ENCODE measurements around the gene GNG12.

The GNG12 gene

GRCh38 chr1:67752306-67752705 lies 81.0 kb downstream of the GNG12 start:
- H3K27ac Mint-ChIP-seq, result no peak overlapping the region
- no peak for ATAC-seq
- H3K4me1 Mint-ChIP-seq, result peaks cover 29% of the 10 kb centered on the region
- peaks cover 3% of the 10 kb centered on the region for H3K27me3 Mint-ChIP-seq
- no peaks in the 10 kb centered on the region for H3K9me3 Mint-ChIP-seq
- no peaks in the 10 kb centered on the region for H3K36me3 Mint-ChIP-seq (ENCODE audit: low read depth)
- DNase-seq, result no peak
- H3K4me3 Mint-ChIP-seq, result no peak overlapping the region

DNA sequence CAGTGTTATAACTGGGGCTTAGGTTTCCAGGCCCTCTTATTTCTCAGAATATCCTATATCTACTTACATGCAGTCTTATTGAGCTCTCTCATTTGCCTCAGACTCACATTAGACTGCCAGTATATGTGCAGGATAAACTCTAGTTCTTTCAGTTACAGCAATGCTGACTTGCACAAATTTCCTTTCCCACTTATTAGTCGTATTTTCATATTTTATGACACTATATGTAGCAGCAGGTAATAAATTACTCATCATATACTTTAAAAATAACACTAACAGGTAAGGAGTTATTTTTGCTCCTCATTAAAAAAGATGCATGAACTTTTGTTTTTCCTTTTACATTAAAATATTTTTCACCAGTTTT lies 82.6 kb downstream of the GNG12 start:
- Mint-ChIP-seq H3K4me1 (peaks cover 32% of the 10 kb centered on the region), H3K4me3 (no peak overlapping the region), H3K27me3 (peaks cover 14% of the 10 kb centered on the region), H3K36me3 (ENCODE audit: low read depth) (no peaks in the 10 kb centered on the region), H3K27ac (no peak overlapping the region), H3K9me3 (no peaks in the 10 kb centered on the region)
- no peak for ATAC-seq
- no peak for DNase-seq

- H3K4me1 Mint-ChIP-seq, result peaks cover 32% of the 10 kb centered on the region
- peak; percentile 61 for ATAC-seq
- no peak overlapping the region for H3K4me3 Mint-ChIP-seq
- DNase-seq, result no peak
- no peaks in the 10 kb centered on the region for H3K36me3 Mint-ChIP-seq (ENCODE audit: low read depth)
- H3K27me3 Mint-ChIP-seq, result peaks cover 15% of the 10 kb centered on the region
- no peak overlapping the region for H3K27ac Mint-ChIP-seq
- H3K9me3 Mint-ChIP-seq, result no peaks in the 10 kb centered on the region
These were observed 83.2 kb downstream of the GNG12 start for GRCh38 chr1:67749844-67750690.

GRCh38 chr1:67749263-67749843 lies 83.9 kb downstream of the GNG12 start:
- H3K9me3 Mint-ChIP-seq, result no peaks in the 10 kb centered on the region
- ATAC-seq (no peak), DNase-seq (no peak)
- H3K27ac Mint-ChIP-seq, result no peak overlapping the region
- peaks cover 15% of the 10 kb centered on the region for H3K27me3 Mint-ChIP-seq
- peaks cover 32% of the 10 kb centered on the region for H3K4me1 Mint-ChIP-seq
- no peak overlapping the region for H3K4me3 Mint-ChIP-seq
- no peaks in the 10 kb centered on the region for H3K36me3 Mint-ChIP-seq (ENCODE audit: low read depth)

DNA sequence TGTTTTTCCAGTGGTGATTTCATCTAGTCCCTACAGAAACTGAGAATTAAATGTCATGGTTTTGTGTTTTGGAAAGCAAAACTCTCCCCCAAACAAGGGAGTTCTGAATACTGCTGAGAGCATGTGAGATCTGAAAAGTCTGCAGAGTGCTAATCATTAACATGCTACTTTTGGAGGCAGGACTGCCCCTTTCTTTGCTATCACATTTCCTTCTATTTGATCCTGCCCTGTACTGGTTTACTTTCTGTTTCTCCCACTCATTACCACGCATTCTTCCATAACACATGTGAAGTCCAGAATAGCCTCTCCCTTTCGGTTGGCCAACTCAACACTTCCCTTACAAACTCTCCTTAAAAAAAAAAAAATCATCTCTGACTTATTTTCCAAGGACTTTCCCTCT lies 84.6 kb downstream of the GNG12 start:
- peaks cover 27% of the 10 kb centered on the region for H3K4me1 Mint-ChIP-seq
- ATAC-seq (peak; percentile 80), DNase-seq (no peak)
- peaks cover 13% of the 10 kb centered on the region for H3K27me3 Mint-ChIP-seq
- H3K27ac Mint-ChIP-seq, result no peak overlapping the region
- H3K4me3 Mint-ChIP-seq, result no peak overlapping the region
- H3K36me3 Mint-ChIP-seq (ENCODE audit: low read depth), result no peaks in the 10 kb centered on the region
- H3K9me3 Mint-ChIP-seq, result no peaks in the 10 kb centered on the region

DNA sequence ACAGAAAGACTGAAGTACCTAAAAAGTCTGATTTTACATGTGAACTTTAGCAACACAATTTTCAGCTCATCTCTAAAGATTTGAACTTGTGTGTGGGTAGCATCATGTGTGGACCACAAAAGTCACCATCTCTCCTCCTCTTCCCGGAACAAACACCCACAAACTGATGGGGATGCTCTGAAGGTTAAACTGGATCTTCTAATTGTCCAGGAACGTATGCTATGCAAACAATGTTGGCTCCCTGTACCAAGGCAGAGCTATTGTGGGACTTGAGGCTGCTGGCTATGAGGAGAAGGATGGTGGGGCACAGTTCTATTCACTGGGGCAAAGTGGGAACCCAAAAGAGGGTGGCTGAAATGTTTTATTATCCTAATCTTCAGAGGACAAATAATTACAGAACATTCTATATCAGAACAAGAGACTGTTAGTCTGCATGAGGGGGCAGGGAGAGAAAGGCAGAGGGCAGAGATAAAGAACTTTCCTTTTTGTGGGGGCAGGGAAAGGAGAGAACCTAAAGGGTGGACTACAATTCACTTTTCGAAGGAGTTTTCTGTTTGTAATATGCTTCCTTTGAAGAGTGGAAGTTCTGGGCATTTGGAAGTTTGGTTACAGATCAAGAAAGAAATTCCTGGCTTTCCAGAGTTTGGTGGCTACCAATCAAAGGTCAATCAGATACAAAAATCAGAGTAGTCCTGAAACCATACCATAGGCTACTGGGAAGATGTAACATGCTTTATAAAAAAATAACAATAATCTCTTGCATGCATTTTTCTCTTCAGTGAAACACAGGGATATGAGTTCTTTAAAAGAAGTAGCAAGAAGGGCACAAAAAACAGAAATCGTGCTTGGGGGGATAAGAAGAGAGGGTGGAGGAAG lies 85.4 kb downstream of the GNG12 start:
- no peak for ATAC-seq
- no peak for DNase-seq
- no peaks in the 10 kb centered on the region for H3K9me3 Mint-ChIP-seq
- peaks cover 27% of the 10 kb centered on the region for H3K4me1 Mint-ChIP-seq
- peaks cover 13% of the 10 kb centered on the region for H3K27me3 Mint-ChIP-seq
- H3K27ac Mint-ChIP-seq, result no peak overlapping the region
- no peak overlapping the region for H3K4me3 Mint-ChIP-seq
- no peaks in the 10 kb centered on the region for H3K36me3 Mint-ChIP-seq (ENCODE audit: low read depth)

DNA sequence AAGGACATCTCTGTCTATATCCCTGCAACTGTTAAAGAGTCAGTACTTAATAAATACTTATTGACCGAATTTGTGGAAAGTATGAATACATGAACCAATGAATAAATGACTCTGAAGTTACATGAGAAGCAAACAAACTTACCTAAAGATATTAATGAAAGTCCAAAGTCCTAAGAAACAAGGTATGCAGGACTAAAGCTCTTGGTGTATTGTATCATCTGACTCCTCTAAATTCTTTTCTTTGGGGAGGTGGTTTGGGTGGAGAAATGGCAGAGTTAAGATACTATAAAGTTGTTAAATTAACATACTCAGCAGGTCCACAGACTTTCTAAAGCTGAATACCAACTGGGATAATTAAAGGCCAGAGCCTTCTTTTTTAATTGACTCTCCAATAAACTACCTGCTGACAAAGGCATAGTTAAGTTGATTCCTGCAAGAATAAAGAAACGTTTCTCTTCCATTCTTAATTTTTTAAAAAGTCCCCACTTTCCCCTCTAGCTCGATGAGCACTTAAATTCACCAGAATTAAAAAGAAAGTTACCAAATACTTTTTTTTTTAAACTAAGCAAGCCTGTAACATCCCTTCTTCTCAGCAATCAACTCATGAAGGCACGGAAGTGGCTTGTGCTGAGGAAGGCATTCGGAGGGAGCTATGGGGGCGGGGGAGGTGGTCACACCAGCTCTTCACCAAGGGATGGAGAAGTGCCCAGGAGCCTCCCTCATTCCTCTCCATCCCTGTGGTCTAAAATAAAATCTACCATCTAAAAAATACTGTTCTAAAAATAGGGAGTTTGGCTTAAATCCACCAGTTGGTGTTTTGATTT lies 87.2 kb downstream of the GNG12 start:
- Mint-ChIP-seq H3K4me1 (peaks cover 27% of the 10 kb centered on the region), H3K27me3 (peaks cover 13% of the 10 kb centered on the region), H3K4me3 (no peak overlapping the region), H3K27ac (no peak overlapping the region), H3K36me3 (ENCODE audit: low read depth) (no peaks in the 10 kb centered on the region), H3K9me3 (no peaks in the 10 kb centered on the region)
- DNase-seq (no peak), ATAC-seq (no peak)

GRCh38 chr1:67743072-67743725 lies 90.1 kb downstream of the GNG12 start:
- Mint-ChIP-seq H3K4me3 (no peak overlapping the region), H3K4me1 (peaks cover 10% of the 10 kb centered on the region), H3K27me3 (peaks cover 12% of the 10 kb centered on the region), H3K9me3 (no peaks in the 10 kb centered on the region), H3K27ac (no peak overlapping the region), H3K36me3 (ENCODE audit: low read depth) (no peaks in the 10 kb centered on the region)
- DNase-seq (no peak), ATAC-seq (no peak)

GRCh38 chr1:67741736-67742135 lies 91.5 kb downstream of the GNG12 start:
- Mint-ChIP-seq H3K4me1 (peaks cover 3% of the 10 kb centered on the region), H3K27ac (no peak overlapping the region), H3K9me3 (no peaks in the 10 kb centered on the region), H3K27me3 (peaks cover 9% of the 10 kb centered on the region), H3K4me3 (no peak overlapping the region), H3K36me3 (ENCODE audit: low read depth) (no peaks in the 10 kb centered on the region)
- no peak for DNase-seq
- ATAC-seq, result no peak

- H3K9me3 Mint-ChIP-seq, result no peaks in the 10 kb centered on the region
These were observed 92.1 kb downstream of the GNG12 start for GRCh38 chr1:67741121-67741520.

DNA sequence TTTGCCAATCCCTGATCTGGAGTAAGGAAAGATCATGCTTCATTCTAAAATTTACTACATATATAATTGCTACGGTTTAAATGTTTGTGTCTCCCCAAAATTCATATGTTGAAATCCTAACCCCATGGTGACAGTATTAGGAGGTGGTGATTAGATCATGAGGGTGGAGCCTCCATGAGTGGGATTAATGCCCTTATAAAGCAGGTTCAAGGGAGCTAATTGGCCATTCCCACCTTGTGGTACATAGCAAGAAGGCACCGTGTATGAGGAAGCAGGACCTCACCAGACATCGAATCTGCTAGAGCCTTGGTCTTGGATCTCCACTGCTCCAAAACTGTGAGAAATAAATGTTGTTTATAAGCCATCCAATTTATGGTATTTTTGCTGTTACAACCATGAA lies 92.7 kb downstream of the GNG12 start:
- Mint-ChIP-seq H3K36me3 (ENCODE audit: low read depth) (no peaks in the 10 kb centered on the region), H3K9me3 (no peaks in the 10 kb centered on the region), H3K27me3 (no peaks in the 10 kb centered on the region), H3K4me3 (no peak overlapping the region), H3K4me1 (peaks cover 12% of the 10 kb centered on the region), H3K27ac (no peak overlapping the region)
- ATAC-seq (no peak), DNase-seq (no peak)

More at GRCh38 chr1:67741121-67741520, 92.1 kb downstream of the GNG12 start:
- H3K27ac Mint-ChIP-seq, result no peak overlapping the region
- no peaks in the 10 kb centered on the region for H3K36me3 Mint-ChIP-seq (ENCODE audit: low read depth)
- H3K4me1 Mint-ChIP-seq, result peaks cover 7% of the 10 kb centered on the region
- no peak for ATAC-seq
- no peak for DNase-seq
- H3K4me3 Mint-ChIP-seq, result no peak overlapping the region
- peaks cover 5% of the 10 kb centered on the region for H3K27me3 Mint-ChIP-seq

GRCh38 chr1:67739361-67739760 lies 93.9 kb downstream of the GNG12 start:
- no peak for ATAC-seq
- Mint-ChIP-seq H3K27ac (no peak overlapping the region), H3K27me3 (no peaks in the 10 kb centered on the region), H3K9me3 (no peaks in the 10 kb centered on the region), H3K4me3 (no peak overlapping the region), H3K4me1 (peaks cover 18% of the 10 kb centered on the region), H3K36me3 (ENCODE audit: low read depth) (no peaks in the 10 kb centered on the region)
- DNase-seq, result no peak

DNA sequence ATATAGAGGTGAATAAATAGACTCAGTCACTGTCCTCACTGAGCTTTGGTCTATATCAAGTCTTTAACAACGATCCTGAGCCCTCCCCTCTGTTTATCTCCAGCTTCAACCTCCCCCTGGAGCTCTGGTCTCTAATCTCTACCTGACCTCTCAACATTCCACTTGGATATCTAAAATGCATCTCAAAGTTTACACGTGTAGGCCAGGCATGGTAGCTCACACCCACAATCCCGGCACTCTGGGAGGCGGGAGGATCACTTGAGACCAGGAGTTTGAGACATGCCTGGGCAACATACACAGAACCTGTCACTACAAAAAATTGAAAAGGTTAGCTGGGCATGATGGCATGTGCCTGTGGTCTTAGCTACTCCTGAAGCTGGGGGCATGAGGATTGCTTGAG lies 94.9 kb downstream of the GNG12 start:
- no peak overlapping the region for H3K27ac Mint-ChIP-seq
- no peak overlapping the region for H3K4me3 Mint-ChIP-seq
- H3K9me3 Mint-ChIP-seq, result no peaks in the 10 kb centered on the region
- H3K4me1 Mint-ChIP-seq, result peaks cover 23% of the 10 kb centered on the region
- no peak for DNase-seq
- no peak for ATAC-seq
- H3K27me3 Mint-ChIP-seq, result no peaks in the 10 kb centered on the region
- H3K36me3 Mint-ChIP-seq (ENCODE audit: low read depth), result no peaks in the 10 kb centered on the region

DNA sequence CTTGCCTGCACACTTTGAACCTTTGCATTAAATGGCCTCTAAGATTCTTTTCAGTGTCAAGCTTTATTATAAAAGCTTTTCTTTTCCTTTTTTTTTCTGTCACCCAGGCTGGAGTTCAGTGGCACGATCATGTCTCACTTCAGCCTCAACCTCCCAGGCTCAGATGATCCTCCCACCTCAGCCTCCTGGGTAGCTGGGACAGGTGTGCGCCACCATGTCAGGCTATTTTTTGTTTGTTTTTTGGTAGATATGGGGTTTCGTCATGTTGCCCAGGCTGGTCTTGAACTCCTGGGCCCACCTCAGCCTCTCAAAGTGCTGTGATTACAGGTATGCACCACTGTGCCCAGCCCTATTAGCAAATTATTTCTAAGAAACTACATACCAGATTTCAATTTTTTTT lies 95.4 kb downstream of the GNG12 start:
- DNase-seq (no peak), ATAC-seq (no peak)
- H3K27ac Mint-ChIP-seq, result no peak overlapping the region
- H3K9me3 Mint-ChIP-seq, result no peaks in the 10 kb centered on the region
- H3K4me3 Mint-ChIP-seq, result no peak overlapping the region
- peaks cover 23% of the 10 kb centered on the region for H3K4me1 Mint-ChIP-seq
- no peaks in the 10 kb centered on the region for H3K36me3 Mint-ChIP-seq (ENCODE audit: low read depth)
- no peaks in the 10 kb centered on the region for H3K27me3 Mint-ChIP-seq

Measured in activated naive CD8-positive, alpha-beta T cell treated with anti-CD3 and anti-CD28 coated beads, Interleukin-2, amount 50 U/mL, for 24 hours (primary cell).